Measurements from ENCODE around the gene RAD54L2. TPM values are rescaled to one million over a fixed set of nuclear protein-coding genes. Genes with fewer than 3 reads are reported as not detected.
"Not testable (repeated sequence)": the region's sequence is repeated elsewhere in the genome, so short reads cannot be mapped to it uniquely, and the experiment has no call there.

RAD54L2 gene
- total and polyA plus RNA-seq, 12 donors: 5.6 to 42.2 (median 18.7) TPM

DNA sequence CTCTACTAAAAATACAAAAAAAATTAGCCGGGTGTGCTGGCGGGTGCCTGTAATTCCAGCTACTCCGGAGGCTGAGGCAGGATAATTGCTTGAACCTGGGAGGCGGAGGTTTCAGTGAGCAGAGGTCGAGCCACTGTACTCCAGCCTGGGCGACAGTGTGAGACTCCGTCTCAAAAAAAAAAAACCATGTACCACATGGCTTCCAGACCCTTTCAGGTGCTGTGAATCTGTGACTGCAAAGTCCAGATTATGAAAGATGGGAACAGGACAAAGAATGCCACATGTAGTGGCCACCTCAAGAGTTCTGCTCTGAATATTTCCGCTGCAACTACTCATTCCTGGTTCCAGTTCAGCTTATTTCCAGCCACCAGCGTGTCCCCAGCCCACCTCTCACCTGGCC is 30.3 kb upstream of the RAD54L2 start:
- intact Hi-C loops (cut with DNase I): loop anchor here in 1 of 2 donors (5.0 kb wide), 1 partner anchor 159 kb away; no protein-coding TSS in a partner anchor
- Histone ChIP-seq H3K4me1 (replicated peaks in 1 of 2) (no peaks in the 10 kb centered on the region), H3K9me3 (replicated peaks in 1 of 3) (no peaks in the 10 kb centered on the region), H3K4me3 (no peak overlapping the region), H3K27me3 (no peaks in the 10 kb centered on the region), H3K36me3 (replicated peaks in 1 of 2) (no peaks in the 10 kb centered on the region), H3K27ac (no peak overlapping the region)
- no peak for DNase-seq
- TF ChIP-seq, protein P1, sequence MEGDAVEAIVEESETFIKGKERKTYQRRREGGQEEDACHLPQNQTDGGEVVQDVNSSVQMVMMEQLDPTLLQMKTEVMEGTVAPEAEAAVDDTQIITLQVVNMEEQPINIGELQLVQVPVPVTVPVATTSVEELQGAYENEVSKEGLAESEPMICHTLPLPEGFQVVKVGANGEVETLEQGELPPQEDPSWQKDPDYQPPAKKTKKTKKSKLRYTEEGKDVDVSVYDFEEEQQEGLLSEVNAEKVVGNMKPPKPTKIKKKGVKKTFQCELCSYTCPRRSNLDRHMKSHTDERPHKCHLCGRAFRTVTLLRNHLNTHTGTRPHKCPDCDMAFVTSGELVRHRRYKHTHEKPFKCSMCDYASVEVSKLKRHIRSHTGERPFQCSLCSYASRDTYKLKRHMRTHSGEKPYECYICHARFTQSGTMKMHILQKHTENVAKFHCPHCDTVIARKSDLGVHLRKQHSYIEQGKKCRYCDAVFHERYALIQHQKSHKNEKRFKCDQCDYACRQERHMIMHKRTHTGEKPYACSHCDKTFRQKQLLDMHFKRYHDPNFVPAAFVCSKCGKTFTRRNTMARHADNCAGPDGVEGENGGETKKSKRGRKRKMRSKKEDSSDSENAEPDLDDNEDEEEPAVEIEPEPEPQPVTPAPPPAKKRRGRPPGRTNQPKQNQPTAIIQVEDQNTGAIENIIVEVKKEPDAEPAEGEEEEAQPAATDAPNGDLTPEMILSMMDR (IDR thresholded peaks at IDR 0.05): no peak
- no peak for TF ChIP-seq POLR2A (IDR thresholded peaks at IDR 0.05)
- 77 to 92% (median 86%) methylated on average over 8 to 9 of the region's 9 CpGs for WGBS, 4 donors

DNA sequence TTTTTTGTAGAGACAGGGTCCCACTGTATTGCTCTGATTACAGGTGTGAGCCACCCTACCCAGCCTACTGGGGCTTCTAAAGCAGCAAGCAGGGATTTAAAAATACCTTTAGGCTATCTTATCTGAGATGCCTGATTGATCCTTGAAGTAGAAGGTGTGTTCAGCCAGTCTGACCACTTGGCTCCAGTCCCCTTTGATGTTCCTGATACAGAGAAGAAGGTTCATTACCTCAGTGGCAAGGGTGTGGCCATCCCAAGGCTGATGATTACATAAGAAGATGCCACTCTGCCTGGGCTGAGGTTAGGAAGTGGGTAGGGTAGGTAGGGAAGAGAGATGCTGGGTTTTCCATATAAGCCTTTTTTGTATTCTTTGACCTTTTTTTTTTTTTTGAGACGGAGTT is 27.5 kb upstream of the RAD54L2 start:
- intact Hi-C loops (cut with DNase I): no loop called here
- TF ChIP-seq, protein P1 (IDR thresholded peaks at IDR 0.05): no peak
- TF ChIP-seq POLR2A (IDR thresholded peaks at IDR 0.05): no peak
- Histone ChIP-seq H3K4me3 (no peak overlapping the region), H3K36me3 (replicated peaks in 1 of 2) (no peaks in the 10 kb centered on the region), H3K27ac (no peak overlapping the region), H3K27me3 (no peaks in the 10 kb centered on the region), H3K9me3 (replicated peaks in 1 of 3) (no peaks in the 10 kb centered on the region), H3K4me1 (replicated peaks in 1 of 2) (no peaks in the 10 kb centered on the region)
- no peak for DNase-seq
- WGBS, 4 donors: 70 to 80% (median 75%) methylated on average over 1 of the region's 1 CpG

DNA sequence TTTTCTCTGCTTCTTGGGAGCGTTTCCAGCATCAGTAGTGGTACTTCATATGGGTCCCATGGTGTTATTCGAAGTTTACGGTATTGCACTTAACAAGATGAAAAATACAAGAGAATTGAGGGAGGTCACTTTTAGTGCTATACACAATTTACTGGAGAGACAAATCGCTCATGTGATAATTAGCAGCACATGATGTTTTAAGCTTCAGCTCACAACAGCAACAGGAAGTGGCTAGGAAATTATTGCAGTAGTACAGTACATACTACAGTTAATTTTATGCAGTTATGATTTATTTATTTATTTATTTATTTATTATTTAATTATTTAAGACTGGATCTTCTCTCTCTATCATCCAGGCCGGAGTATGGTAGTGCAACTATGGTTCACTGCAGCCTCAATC is 24.3 kb upstream of the RAD54L2 start:
- Histone ChIP-seq H3K4me3 (no peak overlapping the region), H3K4me1 (replicated peaks in 1 of 2) (no peaks in the 10 kb centered on the region), H3K36me3 (replicated peaks in 1 of 2) (no peaks in the 10 kb centered on the region), H3K9me3 (replicated peaks in 1 of 3) (no peaks in the 10 kb centered on the region), H3K27ac (no peak overlapping the region), H3K27me3 (no peaks in the 10 kb centered on the region)
- TF ChIP-seq, protein P1 (IDR thresholded peaks at IDR 0.05): no peak
- TF ChIP-seq POLR2A (IDR thresholded peaks at IDR 0.05): no peak
- intact Hi-C loops (cut with DNase I): no loop called here
- no peak for DNase-seq
- 84 to 89% (median 86%) methylated on average over 5 of the region's 5 CpGs for WGBS, 4 donors

DNA sequence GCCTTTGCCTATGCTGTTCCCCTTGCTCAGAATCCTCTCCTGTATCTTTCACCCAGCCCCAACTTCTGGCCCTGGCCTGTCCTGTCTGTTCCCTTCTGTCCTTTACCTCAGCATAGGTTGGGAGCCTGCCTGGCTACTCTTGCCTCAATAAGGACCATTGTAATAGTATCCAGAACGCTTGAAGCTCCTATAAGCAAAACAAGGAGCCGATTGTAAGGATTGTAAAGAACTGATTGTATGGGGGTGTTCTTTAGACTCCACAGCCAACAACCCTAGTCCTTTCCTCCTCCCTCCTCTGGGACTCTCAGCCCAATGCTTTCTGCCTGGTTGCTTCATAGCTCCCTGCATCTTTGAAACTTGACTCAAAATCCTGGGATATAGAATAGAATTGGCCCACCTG is 18.7 kb upstream of the RAD54L2 start:
- intact Hi-C loops (cut with DNase I): no loop called here
- TF ChIP-seq, protein P1 (IDR thresholded peaks at IDR 0.05): no peak
- no peak for TF ChIP-seq POLR2A (IDR thresholded peaks at IDR 0.05)
- no peaks in the 10 kb centered on the region for H3K27me3 ChIP-seq
- H3K36me3 ChIP-seq (replicated peaks in 1 of 2): no peaks in the 10 kb centered on the region
- H3K9me3 ChIP-seq (replicated peaks in 1 of 3): no peaks in the 10 kb centered on the region
- H3K4me1 ChIP-seq (replicated peaks in 1 of 2): no peaks in the 10 kb centered on the region
- 75 to 83% (median 81%) methylated on average over 2 of the region's 2 CpGs for WGBS, 4 donors
- H3K27ac ChIP-seq: no peak overlapping the region
- no peak overlapping the region for H3K4me3 ChIP-seq
- no peak for DNase-seq

DNA sequence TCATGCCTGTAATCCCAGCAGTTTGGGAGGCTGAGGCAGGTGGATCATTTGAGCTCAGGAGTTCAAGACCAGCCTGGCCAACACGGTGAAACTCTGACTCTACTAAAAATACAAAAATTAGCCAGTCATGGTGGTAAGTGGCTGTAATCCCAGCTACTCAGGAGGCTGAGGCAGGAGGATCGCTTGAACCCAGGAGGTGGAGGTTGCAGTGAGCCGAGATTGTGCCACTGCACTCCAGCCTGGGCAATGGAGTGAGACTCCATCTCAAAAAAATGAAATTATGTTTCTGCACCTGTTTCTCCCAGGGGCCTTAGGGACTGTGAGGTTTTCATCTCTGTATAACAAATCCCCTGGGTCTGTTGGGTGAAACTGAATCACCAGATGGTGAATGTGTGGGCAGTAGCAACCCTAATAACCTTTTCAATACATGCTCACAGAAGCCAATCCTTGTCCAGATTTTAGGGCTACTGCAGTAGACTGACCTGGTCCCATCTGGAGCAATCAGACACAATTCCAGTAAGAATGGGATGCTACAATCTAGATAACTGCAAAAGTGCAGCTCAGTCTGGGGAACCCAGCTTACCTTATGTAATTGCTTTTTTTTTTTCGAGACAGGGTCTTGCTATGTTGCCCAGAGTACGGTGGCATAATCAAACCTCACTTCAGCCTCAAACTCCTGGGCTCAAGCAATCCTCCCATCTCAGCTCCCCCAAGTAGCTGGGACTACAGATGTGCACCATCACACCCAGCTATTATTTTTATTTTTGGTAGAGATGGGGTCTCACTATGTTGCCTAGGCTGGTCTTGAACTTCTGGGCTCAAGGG is 17.4 kb upstream of the RAD54L2 start:
- H3K36me3 ChIP-seq (replicated peaks in 1 of 2); H3K4me3 ChIP-seq; DNase-seq; H3K27ac ChIP-seq; H3K27me3 ChIP-seq; H3K4me1 ChIP-seq (replicated peaks in 1 of 2); H3K9me3 ChIP-seq (replicated peaks in 1 of 3); intact Hi-C loops (cut with DNase I): not testable (repeated sequence)
- WGBS, 4 donors: 79 to 91% (median 82%) methylated on average over 5 of the region's 5 CpGs
